ENCODE results near the gene CAB39L. TPM values are rescaled to one million over a fixed set of nuclear protein-coding genes. Genes with fewer than 3 reads are reported as not detected.

Gene CAB39L
- total RNA-seq, 2 experiments from 2014 or later: 9.6 to 28.6 TPM

DNA sequence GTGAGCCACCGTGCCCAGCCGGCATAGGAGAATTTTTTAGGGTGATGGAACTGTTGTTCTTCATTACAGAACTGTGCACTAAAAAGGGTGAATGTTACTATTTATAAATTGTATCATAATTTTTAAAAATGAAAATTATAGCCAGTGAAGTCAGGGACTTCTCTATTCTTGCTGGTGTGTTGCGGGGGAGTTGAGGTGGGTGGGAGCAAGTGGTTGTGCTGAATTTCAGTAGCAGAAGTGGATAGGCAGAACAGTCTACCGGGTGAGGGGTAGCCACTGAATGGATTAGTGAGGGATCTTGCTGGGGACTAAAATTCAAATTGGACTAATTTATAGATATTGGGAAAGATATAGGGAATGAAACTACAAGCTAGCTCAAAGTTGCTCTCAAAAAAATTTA lies 74.0 kb downstream of the CAB39L start:
- Histone ChIP-seq H3K27ac (ENCODE audit: low read depth, low read length, poor library complexity, severe bottlenecking) (peak overlapping the region; percentile 98), H3K79me2 (ENCODE audit: insufficient read depth, low read depth, low read length) (peaks cover 67% of the 10 kb centered on the region), H4K20me1 (ENCODE audit: insufficient read depth, low read length) (no peaks in the 10 kb centered on the region), H3K36me3 (ENCODE audit: insufficient read depth, low read length) (peaks cover 2% of the 10 kb centered on the region; the same call in 1 of the 2 replicates), H3K4me3 (ENCODE audit: low read depth, low read length, poor library complexity, severe bottlenecking) (no peak overlapping the region), H3K4me1 (ENCODE audit: insufficient read depth, low read length, poor library complexity, severe bottlenecking) (peaks cover 98% of the 10 kb centered on the region), H3K9me2 (ENCODE audit: insufficient read depth, low read length) (no peaks in the 10 kb centered on the region), H2AFZ (ENCODE audit: low read length) (no peak overlapping the region), H3K4me2 (ENCODE audit: low read length) (peak overlapping the region; percentile 97), H3K9me3 (ENCODE audit: low read length) (peaks cover 1% of the 10 kb centered on the region; the same call in 1 of the 2 replicates)
- CTCF ChIA-PET (ENCODE audit: unreplicated experiment): no interaction called here
- BruUV-seq (replicated peaks): no TSS peak
- TF ChIP-seq CTCF (conservative IDR thresholded peaks at IDR 0.05; ENCODE audit: low read length): no peak
- intact Hi-C loops (cut with micrococcal nuclease; ENCODE audit: unreplicated experiment): loop anchor here (1.0 to 5.0 kb wide), 3 partner anchors 47 to 237 kb away; partner anchors contain the start of genes CAB39L and SETDB2
- POLR2A ChIA-PET: interaction anchor here (0.6 to 10.8 kb wide), 5 partner anchors 10 to 170 kb away, joined by 3 to 139 read pairs (median 3); partner anchors contain the start of genes CAB39L and SETDB2
- no peak for DNase-seq (ENCODE audit: low spot score)

GRCh38 chr13:49368688-49369087 lies 75.2 kb downstream of the CAB39L start:
- Histone ChIP-seq H3K9me3 (ENCODE audit: low read length) (peaks cover 6% of the 10 kb centered on the region; the same call in 1 of the 2 replicates), H3K4me3 (ENCODE audit: low read depth, low read length, poor library complexity, severe bottlenecking) (peak overlapping the region; percentile 53)

More at GRCh38 chr13:49368688-49369087, 75.2 kb downstream of the CAB39L start:
- Histone ChIP-seq H3K27ac (ENCODE audit: low read depth, low read length, poor library complexity, severe bottlenecking) (peak overlapping the region; percentile 98), H4K20me1 (ENCODE audit: insufficient read depth, low read length) (no peaks in the 10 kb centered on the region), H3K4me1 (ENCODE audit: insufficient read depth, low read length, poor library complexity, severe bottlenecking) (peaks cover 90% of the 10 kb centered on the region), H3K36me3 (ENCODE audit: insufficient read depth, low read length) (peaks cover 11% of the 10 kb centered on the region), H3K9me2 (ENCODE audit: insufficient read depth, low read length) (no peaks in the 10 kb centered on the region), H3K79me2 (ENCODE audit: insufficient read depth, low read depth, low read length) (peaks cover 67% of the 10 kb centered on the region), H2AFZ (ENCODE audit: low read length) (peak overlapping the region; percentile 13; the same call in 1 of the 2 replicates), H3K4me2 (ENCODE audit: low read length) (peak overlapping the region; percentile 76)
- ChIA-PET POLR2A (interaction anchor here (0.5 to 10.8 kb wide), 13 partner anchors 14 to 240 kb away, joined by 3 to 139 read pairs (median 4); partner anchors contain the start of genes CAB39L and SETDB2), CTCF (ENCODE audit: unreplicated experiment) (interaction anchor here (1.7 kb wide), 1 partner anchor 77 kb away, joined by 4 read pairs; no protein-coding TSS in a partner anchor)
- no TSS peak for BruUV-seq (replicated peaks)
- intact Hi-C loops (cut with micrococcal nuclease; ENCODE audit: unreplicated experiment): no loop called here
- TF ChIP-seq EZH2phosphoT487 (IDR thresholded peaks at IDR 0.05; ENCODE audit: borderline replicate concordance, low read depth, low read length): no peak
- no peak for TF ChIP-seq CTCF (conservative IDR thresholded peaks at IDR 0.05; ENCODE audit: low read length)
- DNase-seq (ENCODE audit: low spot score): peak; percentile 65
